ENCODE data around the gene USP17L19. TPM values are rescaled to one million over a fixed set of nuclear protein-coding genes. Genes with fewer than 3 reads are reported as not detected.
"Not testable (repeated sequence)": the region's sequence is repeated elsewhere in the genome, so short reads cannot be mapped to it uniquely, and the experiment has no call there.

The USP17L19 gene
- polyA plus RNA-seq, 1 experiment: not detected

DNA sequence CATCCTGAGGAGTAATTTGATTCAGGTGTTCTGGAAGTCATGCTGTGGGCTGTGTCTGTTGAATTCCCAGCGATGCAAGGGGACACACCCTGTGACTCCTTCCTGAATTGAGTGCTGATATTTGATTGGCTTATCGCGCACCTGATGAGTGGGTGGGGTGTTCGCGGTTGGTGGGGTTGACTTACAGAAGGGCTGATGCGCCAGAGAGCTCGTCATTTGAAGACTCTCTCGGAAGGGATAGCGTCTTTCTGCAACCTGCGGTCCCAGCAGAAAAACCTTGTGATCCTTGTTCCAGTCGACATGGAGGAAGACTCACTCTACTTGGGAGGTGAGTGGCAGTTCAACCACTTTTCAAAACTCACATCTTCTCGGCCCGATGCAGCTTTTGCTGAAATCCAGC lies 9.4 kb downstream of the USP17L19 start, which contains the start of gene USP17L21:
USP17L21 (plus strand) TSS at position 301 of the 400 bp plus-strand sequence; CDS start at position 301, 0 bp downstream.
- POLR2A ChIA-PET; H3K36me3 ChIP-seq (ENCODE audit: control insufficient read depth, insufficient read depth, low read length); H3K27me3 ChIP-seq (ENCODE audit: control insufficient read depth, insufficient read depth, low read length); H3K4me3 ChIP-seq (ENCODE audit: low read depth, low read length); CTCF ChIA-PET; DNase-seq (ENCODE audit: low read depth): not testable (repeated sequence)

DNA sequence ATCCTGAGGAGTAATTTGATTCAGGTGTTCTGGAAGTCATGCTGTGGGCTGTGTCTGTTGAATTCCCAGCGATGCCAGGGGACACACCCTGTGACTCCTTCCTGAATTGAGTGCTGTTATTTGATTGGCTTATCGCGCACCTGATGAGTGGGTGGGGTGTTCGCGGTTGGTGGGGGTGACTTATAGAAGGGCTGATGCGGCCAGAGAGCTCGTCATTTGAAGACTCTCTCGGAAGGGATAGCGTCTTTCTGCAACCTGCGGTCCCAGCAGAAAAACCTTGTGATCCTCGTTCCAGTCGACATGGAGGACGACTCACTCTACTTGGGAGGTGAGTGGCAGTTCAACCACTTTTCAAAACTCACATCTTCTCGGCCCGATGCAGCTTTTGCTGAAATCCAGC lies 14.1 kb downstream of the USP17L19 start, which contains the start of gene USP17L22:
USP17L22 (plus strand) TSS at position 301 of the 400 bp plus-strand sequence; CDS start at position 301, 0 bp downstream.
- H3K4me3 ChIP-seq (ENCODE audit: low read depth, low read length); DNase-seq (ENCODE audit: low read depth); H3K27me3 ChIP-seq (ENCODE audit: control insufficient read depth, insufficient read depth, low read length); POLR2A ChIA-PET; CTCF ChIA-PET; H3K36me3 ChIP-seq (ENCODE audit: control insufficient read depth, insufficient read depth, low read length): not testable (repeated sequence)

DNA sequence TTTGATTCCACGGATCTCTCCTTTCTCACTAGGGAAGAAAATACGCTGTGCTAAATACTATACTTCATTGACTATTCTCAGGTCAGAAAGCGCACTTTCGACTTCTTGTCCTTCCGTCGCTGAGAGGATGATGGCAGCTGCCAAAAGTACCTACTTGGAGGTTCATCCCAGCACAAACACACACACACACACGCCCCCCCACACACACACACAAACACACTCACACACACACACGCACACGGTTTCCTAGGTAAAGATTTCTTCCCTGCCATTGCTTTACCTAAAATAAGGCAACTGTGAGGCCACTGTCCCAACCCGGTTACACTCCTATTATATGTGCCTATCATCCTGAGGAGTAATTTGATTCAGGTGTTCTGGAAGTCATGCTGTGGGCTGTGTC lies 18.5 kb downstream of the USP17L19 start:
- H3K4me3 ChIP-seq (ENCODE audit: low read depth, low read length); H3K27me3 ChIP-seq (ENCODE audit: control insufficient read depth, insufficient read depth, low read length); H3K36me3 ChIP-seq (ENCODE audit: control insufficient read depth, insufficient read depth, low read length); DNase-seq (ENCODE audit: low read depth); POLR2A ChIA-PET; CTCF ChIA-PET: not testable (repeated sequence)

Other genes with a start within 250 kb of the USP17L19 start
- gene FAM90A26, start 83.0 kb upstream of the USP17L19 start, polyA plus RNA-seq (2011; rRNA removed): not detected in 2 replicates
- not detected in 2 replicates for gene USP17L10, start 42.7 kb upstream of the USP17L19 start, polyA plus RNA-seq (2011; rRNA removed)
- gene USP17L11, start 38.0 kb upstream of the USP17L19 start, polyA plus RNA-seq (2011; rRNA removed): not detected in 2 replicates
- not detected in 2 replicates for gene USP17L12, start 33.2 kb upstream of the USP17L19 start, polyA plus RNA-seq (2011; rRNA removed)
- gene USP17L13, start 28.5 kb upstream of the USP17L19 start, polyA plus RNA-seq (2011; rRNA removed): not detected in 2 replicates
- not detected in 2 replicates for gene USP17L15, start 19.0 kb upstream of the USP17L19 start, polyA plus RNA-seq (2011; rRNA removed)
- not detected in 2 replicates for gene USP17L17, start 9.5 kb upstream of the USP17L19 start, polyA plus RNA-seq (2011; rRNA removed)
- not detected in 2 replicates for gene USP17L18, start 4.7 kb upstream of the USP17L19 start, polyA plus RNA-seq (2011; rRNA removed)
- gene USP17L20, start 4.7 kb downstream of the USP17L19 start, polyA plus RNA-seq (2011; rRNA removed): not detected in 2 replicates
- gene USP17L21, start 9.5 kb downstream of the USP17L19 start, polyA plus RNA-seq (2011; rRNA removed): not detected in 2 replicates
- not detected in 2 replicates for gene USP17L22, start 14.2 kb downstream of the USP17L19 start, polyA plus RNA-seq (2011; rRNA removed)
- gene USP17L24, start 71.8 kb downstream of the USP17L19 start, polyA plus RNA-seq (2011; rRNA removed): not detected in 2 replicates
- gene USP17L25, start 76.5 kb downstream of the USP17L19 start, polyA plus RNA-seq (2011; rRNA removed): not detected in 2 replicates
- not detected in 2 replicates for gene USP17L26, start 81.3 kb downstream of the USP17L19 start, polyA plus RNA-seq (2011; rRNA removed)
- not detected in 2 replicates for gene USP17L5, start 86.0 kb downstream of the USP17L19 start, polyA plus RNA-seq (2011; rRNA removed)
- gene USP17L27, start 90.8 kb downstream of the USP17L19 start, polyA plus RNA-seq (2011; rRNA removed): not detected in 2 replicates
- not detected in 2 replicates for gene USP17L28, start 95.5 kb downstream of the USP17L19 start, polyA plus RNA-seq (2011; rRNA removed)
- not detected in 2 replicates for gene USP17L29, start 100.3 kb downstream of the USP17L19 start, polyA plus RNA-seq (2011; rRNA removed)
- not detected in 2 replicates for gene USP17L30, start 109.8 kb downstream of the USP17L19 start, polyA plus RNA-seq (2011; rRNA removed)
- not detected in 2 replicates for gene DEFB131A, start 191.0 kb downstream of the USP17L19 start, polyA plus RNA-seq (2011; rRNA removed)